Measurements from ENCODE around the gene PYCR2. TPM values are rescaled to one million over a fixed set of nuclear protein-coding genes. Genes with fewer than 3 reads are reported as not detected.

PYCR2 gene
- total and polyA plus RNA-seq, 10 of the 15 experiments (the other 5 are each of a cell fraction or from before 2014, with no cell fraction given): 1.7 to 81.8 (median 54.9) TPM

- no peak overlapping the region for H2AFZ ChIP-seq (ENCODE audit: control insufficient read depth, low read depth, low read length)
- 74% methylated on average over 25 of the region's 25 CpGs for WGBS (ENCODE audit: insufficient coverage, insufficient replicate concordance, low lambda C conversion rate, missing lambda C conversion rate)
- no peak for ATAC-seq
- no peak overlapping the region for H3K27ac ChIP-seq (ENCODE audit: control insufficient read depth, insufficient read depth)
- in situ Hi-C loops (cut with MboI): no loop called here
- no peak overlapping the region for H3K9ac ChIP-seq (ENCODE audit: control insufficient read depth, insufficient read depth, low read length)
- no peak overlapping the region for H3K4me3 ChIP-seq
- H4K20me1 ChIP-seq (ENCODE audit: control insufficient read depth, insufficient read depth): no peaks in the 10 kb centered on the region
- intact Hi-C loops (cut with micrococcal nuclease; ENCODE audit: unreplicated experiment): no loop called here
- FAIRE-seq: no peak
- H3K27me3 ChIP-seq (replicated peaks in 1 of 2; ENCODE audit: control insufficient read depth in 2 of 2, insufficient read depth in 2 of 2, low read length in 1 of 2): no peaks in the 10 kb centered on the region
- ChIA-PET POLR2A (interaction anchor here (0.5 kb wide), 1 partner anchor 1739 kb away, joined by 3 read pairs; no protein-coding TSS in a partner anchor), RAD21 (ENCODE audit: unreplicated experiment) (no interaction called here), SMC1A (ENCODE audit: uncharacterized antibody, unreplicated experiment) (no interaction called here), CTCF (interaction anchor here (1.5 kb wide), 1 partner anchor 47 kb away, joined by 3 read pairs; no protein-coding TSS in a partner anchor)
- H3K4me1 ChIP-seq (ENCODE audit: control insufficient read depth, insufficient read depth, low read length): peaks cover 24% of the 10 kb centered on the region
- no peak for DNase-seq (ENCODE audit: low read depth, low spot score)
- no TSS peak for BruUV-seq (replicated peaks)
- H3K36me3 ChIP-seq (ENCODE audit: control insufficient read depth in 2 of 2, insufficient read depth in 2 of 2, low read length in 1 of 2): no peaks in the 10 kb centered on the region
- no peaks in the 10 kb centered on the region for H3K79me2 ChIP-seq (ENCODE audit: control insufficient read depth, insufficient read depth, low read length)
- no peaks in the 10 kb centered on the region for H3K9me3 ChIP-seq (replicated peaks; ENCODE audit: control insufficient read depth, insufficient read depth, low read length)
- no peak overlapping the region for H3K4me2 ChIP-seq (ENCODE audit: control insufficient read depth, insufficient read depth)
- TF ChIP-seq ZBTB40 (IDR thresholded peaks at IDR 0.05; ENCODE audit: borderline replicate concordance): no peak
- TF ChIP-seq TBL1XR1 (IDR thresholded peaks at IDR 0.05; ENCODE audit: low read depth, low read length): no peak
- no peak for TF ChIP-seq REST (IDR thresholded peaks at IDR 0.05; ENCODE audit: low read depth, low read length)
- TF ChIP-seq CREM (IDR thresholded peaks at IDR 0.05; ENCODE audit: low read depth): no peak
- TF ChIP-seq JUND (IDR thresholded peaks at IDR 0.05; ENCODE audit: low read depth, low read length): no peak
- TF ChIP-seq NFYA (IDR thresholded peaks at IDR 0.05; ENCODE audit: borderline replicate concordance, low read depth, low read length): no peak
- no peak for TF ChIP-seq SMAD1 (IDR thresholded peaks at IDR 0.05; ENCODE audit: low read depth, partially characterized antibody)
- TF ChIP-seq RAD51 (IDR thresholded peaks at IDR 0.05): no peak
- no peak for TF ChIP-seq BHLHE40 (IDR thresholded peaks at IDR 0.05; ENCODE audit: borderline replicate concordance in 1 of 2, low read depth in 2 of 2, low read length in 1 of 2)
- TF ChIP-seq RELA (IDR thresholded peaks at IDR 0.05; ENCODE audit: borderline replicate concordance, partially characterized antibody): no peak
- TF ChIP-seq HSF1 (IDR thresholded peaks at IDR 0.05; ENCODE audit: low read depth, low read length): no peak
- no peak for TF ChIP-seq FOS (IDR thresholded peaks at IDR 0.05; ENCODE audit: borderline replicate concordance, extremely low read depth, insufficient read length)
These were observed 16.5 kb upstream of the PYCR2 start for GRCh38 chr1:225940385-225941151.
